ENCODE data around the gene CAPNS1.

CAPNS1 gene

GRCh38 chr19:36099166-36099785 lies 40.6 kb upstream of the CAPNS1 start:
- no peak for TF ChIP-seq ZNF274 (IDR thresholded peaks at IDR 0.05; ENCODE audit: low read depth, low read length)
- TF ChIP-seq YY1 (IDR thresholded peaks at IDR 0.05; ENCODE audit: insufficient read depth, insufficient read length), result no peak
- DNase-seq (ENCODE audit: low read depth, low spot score), result no peak
- Histone ChIP-seq H3K9ac (ENCODE audit: insufficient read length, low read depth) (no peak overlapping the region), H3K36me3 (ENCODE audit: insufficient read depth, insufficient read length, low read length) (peaks cover 64% of the 10 kb centered on the region), H3K27me3 (ENCODE audit: insufficient read depth, insufficient read length) (no peaks in the 10 kb centered on the region), H3K4me1 (ENCODE audit: insufficient read depth, insufficient read length) (peaks cover 2% of the 10 kb centered on the region), H3K9me3 (ENCODE audit: insufficient read depth, low read length) (no peaks in the 10 kb centered on the region), H3K4me3 (ENCODE audit: insufficient read length, low read depth) (no peak overlapping the region)

- H3K27me3 ChIP-seq (ENCODE audit: insufficient read depth, insufficient read length), result no peaks in the 10 kb centered on the region
- no peaks in the 10 kb centered on the region for H3K9me3 ChIP-seq (ENCODE audit: insufficient read depth, low read length)
- peaks cover 2% of the 10 kb centered on the region for H3K4me1 ChIP-seq (ENCODE audit: insufficient read depth, insufficient read length)
- no peak for DNase-seq (ENCODE audit: low read depth, low spot score)
- H3K9ac ChIP-seq (ENCODE audit: insufficient read length, low read depth), result no peak overlapping the region
- TF ChIP-seq ZNF274 (IDR thresholded peaks at IDR 0.05; ENCODE audit: low read depth, low read length), result no peak
- TF ChIP-seq YY1 (IDR thresholded peaks at IDR 0.05; ENCODE audit: insufficient read depth, insufficient read length), result no peak
- no peak for TF ChIP-seq SUZ12 (IDR thresholded peaks at IDR 0.05; ENCODE audit: extremely low read depth, insufficient read depth, insufficient read length)
- H3K36me3 ChIP-seq (ENCODE audit: insufficient read depth, insufficient read length, low read length), result peaks cover 72% of the 10 kb centered on the region
- no peak overlapping the region for H3K4me3 ChIP-seq (ENCODE audit: insufficient read length, low read depth)
Observed at GRCh38 chr19:36100476-36100875, 39.4 kb upstream of the CAPNS1 start.

- no peaks in the 10 kb centered on the region for H3K27me3 ChIP-seq (ENCODE audit: insufficient read depth, insufficient read length)
- no peak overlapping the region for H3K4me3 ChIP-seq (ENCODE audit: insufficient read length, low read depth)
- no peak overlapping the region for H3K9ac ChIP-seq (ENCODE audit: insufficient read length, low read depth)
- peaks cover 2% of the 10 kb centered on the region for H3K4me1 ChIP-seq (ENCODE audit: insufficient read depth, insufficient read length)
- H3K9me3 ChIP-seq (ENCODE audit: insufficient read depth, low read length), result no peaks in the 10 kb centered on the region
- TF ChIP-seq YY1 (IDR thresholded peaks at IDR 0.05; ENCODE audit: insufficient read depth, insufficient read length) (no peak), SUZ12 (IDR thresholded peaks at IDR 0.05; ENCODE audit: extremely low read depth, insufficient read depth, insufficient read length) (no peak), ZNF274 (IDR thresholded peaks at IDR 0.05; ENCODE audit: low read depth, low read length) (no peak)
- DNase-seq (ENCODE audit: low read depth, low spot score), result no peak
- H3K36me3 ChIP-seq (ENCODE audit: insufficient read depth, insufficient read length, low read length), result peaks cover 77% of the 10 kb centered on the region
Observed at GRCh38 chr19:36101550-36102327, 38.1 kb upstream of the CAPNS1 start.

- Histone ChIP-seq H3K27me3 (ENCODE audit: insufficient read depth, insufficient read length) (no peaks in the 10 kb centered on the region), H3K9ac (ENCODE audit: insufficient read length, low read depth) (no peak overlapping the region), H3K9me3 (ENCODE audit: insufficient read depth, low read length) (no peaks in the 10 kb centered on the region), H3K4me1 (ENCODE audit: insufficient read depth, insufficient read length) (peaks cover 2% of the 10 kb centered on the region), H3K36me3 (ENCODE audit: insufficient read depth, insufficient read length, low read length) (peaks cover 75% of the 10 kb centered on the region), H3K4me3 (ENCODE audit: insufficient read length, low read depth) (no peak overlapping the region)
- no peak for DNase-seq (ENCODE audit: low read depth, low spot score)
- TF ChIP-seq SUZ12 (IDR thresholded peaks at IDR 0.05; ENCODE audit: extremely low read depth, insufficient read depth, insufficient read length) (no peak), YY1 (IDR thresholded peaks at IDR 0.05; ENCODE audit: insufficient read depth, insufficient read length) (no peak)
Observed at GRCh38 chr19:36103040-36103626, 36.7 kb upstream of the CAPNS1 start.

GRCh38 chr19:36103842-36104552 lies 35.9 kb upstream of the CAPNS1 start:
- DNase-seq (ENCODE audit: low read depth, low spot score), result no peak
- H3K27me3 ChIP-seq (ENCODE audit: insufficient read depth, insufficient read length), result no peaks in the 10 kb centered on the region

GRCh38 chr19:36106441-36106840 lies 33.4 kb upstream of the CAPNS1 start:
- TF ChIP-seq ZNF274 (IDR thresholded peaks at IDR 0.05; ENCODE audit: low read depth, low read length) (no peak), SUZ12 (IDR thresholded peaks at IDR 0.05; ENCODE audit: extremely low read depth, insufficient read depth, insufficient read length) (no peak), YY1 (IDR thresholded peaks at IDR 0.05; ENCODE audit: insufficient read depth, insufficient read length) (no peak)
- no peak overlapping the region for H3K4me3 ChIP-seq (ENCODE audit: insufficient read length, low read depth)
- H3K9me3 ChIP-seq (ENCODE audit: insufficient read depth, low read length), result no peaks in the 10 kb centered on the region
- H3K36me3 ChIP-seq (ENCODE audit: insufficient read depth, insufficient read length, low read length), result peaks cover 53% of the 10 kb centered on the region
- no peak for DNase-seq (ENCODE audit: low read depth, low spot score)
- H3K4me1 ChIP-seq (ENCODE audit: insufficient read depth, insufficient read length), result peaks cover 8% of the 10 kb centered on the region
- no peaks in the 10 kb centered on the region for H3K27me3 ChIP-seq (ENCODE audit: insufficient read depth, insufficient read length)
- no peak overlapping the region for H3K9ac ChIP-seq (ENCODE audit: insufficient read length, low read depth)

More at GRCh38 chr19:36103842-36104552, 35.9 kb upstream of the CAPNS1 start:
- TF ChIP-seq ZNF274 (IDR thresholded peaks at IDR 0.05; ENCODE audit: low read depth, low read length), result no peak
- Histone ChIP-seq H3K9ac (ENCODE audit: insufficient read length, low read depth) (no peak overlapping the region), H3K4me3 (ENCODE audit: insufficient read length, low read depth) (no peak overlapping the region), H3K9me3 (ENCODE audit: insufficient read depth, low read length) (no peaks in the 10 kb centered on the region), H3K36me3 (ENCODE audit: insufficient read depth, insufficient read length, low read length) (peaks cover 75% of the 10 kb centered on the region), H3K4me1 (ENCODE audit: insufficient read depth, insufficient read length) (peaks cover 4% of the 10 kb centered on the region)

GRCh38 chr19:36106991-36107390 lies 32.9 kb upstream of the CAPNS1 start:
- Histone ChIP-seq H3K27me3 (ENCODE audit: insufficient read depth, insufficient read length) (no peaks in the 10 kb centered on the region), H3K36me3 (ENCODE audit: insufficient read depth, insufficient read length, low read length) (peaks cover 47% of the 10 kb centered on the region), H3K9ac (ENCODE audit: insufficient read length, low read depth) (no peak overlapping the region), H3K4me1 (ENCODE audit: insufficient read depth, insufficient read length) (peaks cover 10% of the 10 kb centered on the region), H3K9me3 (ENCODE audit: insufficient read depth, low read length) (no peaks in the 10 kb centered on the region), H3K4me3 (ENCODE audit: insufficient read length, low read depth) (no peak overlapping the region)
- TF ChIP-seq YY1 (IDR thresholded peaks at IDR 0.05; ENCODE audit: insufficient read depth, insufficient read length), result no peak
- TF ChIP-seq SUZ12 (IDR thresholded peaks at IDR 0.05; ENCODE audit: extremely low read depth, insufficient read depth, insufficient read length), result no peak
- TF ChIP-seq ZNF274 (IDR thresholded peaks at IDR 0.05; ENCODE audit: low read depth, low read length), result no peak
- no peak for DNase-seq (ENCODE audit: low read depth, low spot score)
